T-helper 1 cell treated with Interleukin-12 subunit alpha and Interleukin-12 subunit beta and Interleukin-4 antibody, amounts not matched to agents 30 μg/mL and 1 μg/mL, for 36 hours (primary cell): ENCODE data around the gene CTNS.

ENCODE experiments used
- H3K27ac Mint-ChIP-seq: one replicate; pipeline ENCODE4 v1.8.0; 2021; ENCODE audit warnings: mild to moderate bottlenecking, mixed read lengths
- H3K27me3 Mint-ChIP-seq: one replicate; pipeline ENCODE4 v1.8.0; 2021; ENCODE audit warnings: low read depth, mixed read lengths
- H3K36me3 Mint-ChIP-seq: one replicate; pipeline ENCODE4 v1.8.0; 2021; ENCODE audit warnings: low read depth, mixed read lengths
- H3K4me1 Mint-ChIP-seq: one replicate; pipeline ENCODE4 v1.8.0; 2021; ENCODE audit warnings: low read depth, mixed read lengths
- H3K4me3 Mint-ChIP-seq: one replicate; pipeline ENCODE4 v1.8.0; 2021; ENCODE audit warnings: mild to moderate bottlenecking, moderate library complexity, mixed read lengths
- H3K9me3 Mint-ChIP-seq: one replicate; pipeline ENCODE4 v1.8.0; 2021; ENCODE audit warnings: mixed read lengths

Gene CTNS

GRCh38 chr17:3636154-3636907, at the start of gene CTNS, which contains the start of gene SHPK:
Gene CTNS (plus strand): TSS chr17:3636760. CDS start chr17:3640207, 3,447 bp downstream.
Gene SHPK (minus strand): TSS chr17:3636250. CDS start chr17:3636219, 31 bp downstream.
- H3K4me3 Mint-ChIP-seq, result peak within 1 kb of the TSS; percentile 98
- H3K36me3 Mint-ChIP-seq, result peaks cover 13% of the 10 kb centered on the region
- H3K9me3 Mint-ChIP-seq, result no peaks in the 10 kb centered on the region
- H3K4me1 Mint-ChIP-seq, result peaks cover 37% of the 10 kb centered on the region
- peak within 1 kb of the TSS; percentile 99 for H3K27ac Mint-ChIP-seq
- no peaks in the 10 kb centered on the region for H3K27me3 Mint-ChIP-seq

GRCh38 chr17:3589784-3590183, 46.8 kb upstream of the CTNS start:
- Mint-ChIP-seq H3K4me1 (no peaks in the 10 kb centered on the region), H3K27ac (no peak overlapping the region), H3K27me3 (no peaks in the 10 kb centered on the region), H3K36me3 (peaks cover 2% of the 10 kb centered on the region), H3K9me3 (no peaks in the 10 kb centered on the region), H3K4me3 (no peak overlapping the region)

GRCh38 chr17:3590231-3590630, 46.3 kb upstream of the CTNS start:
- Mint-ChIP-seq H3K27me3 (no peaks in the 10 kb centered on the region), H3K4me3 (no peak overlapping the region), H3K27ac (peak overlapping the region; percentile 31), H3K9me3 (no peaks in the 10 kb centered on the region), H3K36me3 (peaks cover 2% of the 10 kb centered on the region), H3K4me1 (no peaks in the 10 kb centered on the region)

- Mint-ChIP-seq H3K4me1 (no peaks in the 10 kb centered on the region), H3K9me3 (no peaks in the 10 kb centered on the region), H3K4me3 (no peak overlapping the region), H3K27me3 (no peaks in the 10 kb centered on the region), H3K27ac (no peak overlapping the region), H3K36me3 (peaks cover 2% of the 10 kb centered on the region)
Measured at GRCh38 chr17:3590768-3591167, 45.8 kb upstream of the CTNS start.

- Mint-ChIP-seq H3K27ac (no peak overlapping the region), H3K27me3 (no peaks in the 10 kb centered on the region), H3K9me3 (no peaks in the 10 kb centered on the region), H3K4me1 (no peaks in the 10 kb centered on the region), H3K4me3 (no peak overlapping the region), H3K36me3 (peaks cover 2% of the 10 kb centered on the region)
Measured at GRCh38 chr17:3592216-3592860, 44.2 kb upstream of the CTNS start.

GRCh38 chr17:3593384-3593783, 43.2 kb upstream of the CTNS start:
- no peak overlapping the region for H3K27ac Mint-ChIP-seq
- H3K9me3 Mint-ChIP-seq, result no peaks in the 10 kb centered on the region
- H3K4me1 Mint-ChIP-seq, result no peaks in the 10 kb centered on the region
- H3K4me3 Mint-ChIP-seq, result no peak overlapping the region
- peaks cover 2% of the 10 kb centered on the region for H3K36me3 Mint-ChIP-seq
- H3K27me3 Mint-ChIP-seq, result no peaks in the 10 kb centered on the region

GRCh38 chr17:3594051-3594800, 42.3 kb upstream of the CTNS start:
- Mint-ChIP-seq H3K9me3 (no peaks in the 10 kb centered on the region), H3K36me3 (peaks cover 2% of the 10 kb centered on the region), H3K4me1 (no peaks in the 10 kb centered on the region), H3K4me3 (no peak overlapping the region), H3K27me3 (no peaks in the 10 kb centered on the region), H3K27ac (no peak overlapping the region)

- no peaks in the 10 kb centered on the region for H3K9me3 Mint-ChIP-seq
- no peak overlapping the region for H3K4me3 Mint-ChIP-seq
- no peak overlapping the region for H3K27ac Mint-ChIP-seq
- peaks cover 2% of the 10 kb centered on the region for H3K36me3 Mint-ChIP-seq
- H3K27me3 Mint-ChIP-seq, result no peaks in the 10 kb centered on the region
- H3K4me1 Mint-ChIP-seq, result no peaks in the 10 kb centered on the region
Measured at GRCh38 chr17:3594976-3595375, 41.6 kb upstream of the CTNS start.

GRCh38 chr17:3596804-3597464, 39.6 kb upstream of the CTNS start:
- Mint-ChIP-seq H3K36me3 (no peaks in the 10 kb centered on the region), H3K4me3 (no peak overlapping the region), H3K27me3 (no peaks in the 10 kb centered on the region)

GRCh38 chr17:3598078-3598477, 38.5 kb upstream of the CTNS start:
- H3K9me3 Mint-ChIP-seq, result no peaks in the 10 kb centered on the region
- no peaks in the 10 kb centered on the region for H3K27me3 Mint-ChIP-seq
- H3K4me1 Mint-ChIP-seq, result no peaks in the 10 kb centered on the region
- no peak overlapping the region for H3K27ac Mint-ChIP-seq
- peaks cover 2% of the 10 kb centered on the region for H3K36me3 Mint-ChIP-seq
- no peak overlapping the region for H3K4me3 Mint-ChIP-seq

More at GRCh38 chr17:3596804-3597464, 39.6 kb upstream of the CTNS start:
- H3K27ac Mint-ChIP-seq, result no peak overlapping the region
- no peaks in the 10 kb centered on the region for H3K4me1 Mint-ChIP-seq
- H3K9me3 Mint-ChIP-seq, result no peaks in the 10 kb centered on the region

- Mint-ChIP-seq H3K9me3 (no peaks in the 10 kb centered on the region), H3K36me3 (peaks cover 5% of the 10 kb centered on the region), H3K27me3 (no peaks in the 10 kb centered on the region), H3K4me3 (no peak overlapping the region), H3K27ac (no peak overlapping the region), H3K4me1 (no peaks in the 10 kb centered on the region)
Measured at GRCh38 chr17:3600529-3601205, 35.9 kb upstream of the CTNS start.

- Mint-ChIP-seq H3K27ac (no peak overlapping the region), H3K4me3 (no peak overlapping the region), H3K4me1 (no peaks in the 10 kb centered on the region), H3K36me3 (peaks cover 5% of the 10 kb centered on the region), H3K27me3 (no peaks in the 10 kb centered on the region), H3K9me3 (no peaks in the 10 kb centered on the region)
Measured at GRCh38 chr17:3602499-3602898, 34.1 kb upstream of the CTNS start.

- no peaks in the 10 kb centered on the region for H3K4me1 Mint-ChIP-seq
- H3K27ac Mint-ChIP-seq, result no peak overlapping the region
- peaks cover 5% of the 10 kb centered on the region for H3K36me3 Mint-ChIP-seq
- H3K27me3 Mint-ChIP-seq, result no peaks in the 10 kb centered on the region
- H3K9me3 Mint-ChIP-seq, result no peaks in the 10 kb centered on the region
- no peak overlapping the region for H3K4me3 Mint-ChIP-seq
Measured at GRCh38 chr17:3603119-3603869, 33.3 kb upstream of the CTNS start.
